HEK293 (cell line): ENCODE data around the gene RAB17.
A peak's percentile ranks its signal among the peaks of the same experiment; 100 is the strongest.

Experiments used
- CTCF ChIA-PET: fragments of 350-600 bp; formaldehyde crosslinking; extraction: SDS; loops from one replicate; lab custom pipeline; 2021; ENCODE audit warnings: antibody characterized with exemption; lab: Yijun Ruan, JAX
- POLR2A ChIA-PET: fragments of 300-600 bp; formaldehyde crosslinking; extraction: SDS; loops from one replicate; lab custom pipeline; 2020; ENCODE audit warnings: antibody characterized with exemption, inconsistent platforms; lab: Yijun Ruan, JAX
- H3K27ac ChIP-seq: fragments of 200-500 bp; sonication (Bioruptor generic); 2 replicates; pipeline ENCODE4 v1.5.1; 2014; ENCODE audit warnings: low read depth, low read length, control low read depth, inconsistent platforms; ENCODE audit errors: extremely low read depth
- H3K36me3 ChIP-seq, 2 experiments: fragments of 200-500 bp in 1 of 2; sonication (Bioruptor generic) in 1 of 2; 1 replicate in 1 of 2; 2 replicates in 1 of 2; pipeline ENCODE4 v1.5.1; 2014 to 2017; ENCODE audit warnings: inconsistent platforms in 2 of 2, low read length in 2 of 2; ENCODE audit not compliant: control insufficient read depth in 2 of 2, insufficient read depth in 1 of 2
- H3K4me1 ChIP-seq: fragments of 200-500 bp; sonication (Bioruptor generic); 2 replicates; pipeline ENCODE4 v1.5.1; 2014; ENCODE audit warnings: mild to moderate bottlenecking, low read length, inconsistent platforms; ENCODE audit not compliant: control insufficient read depth, insufficient read depth
- H3K4me3 ChIP-seq: 2 replicates; pipeline ENCODE4 v1.5.1; 2011; ENCODE audit warnings: low read depth, mild to moderate bottlenecking, control low read depth, low read length, moderate library complexity
- H3K9me3 ChIP-seq: fragments of 200-500 bp; sonication (Bioruptor generic); 2 replicates; pipeline ENCODE4 v1.5.1; 2014; ENCODE audit warnings: low read depth, low read length, inconsistent platforms; ENCODE audit not compliant: control insufficient read depth, insufficient read depth
- GLIS2 ChIP-seq: fragments of 450-650 bp; formaldehyde crosslinking; IDR thresholded peaks from 2 replicates; pipeline ENCODE4 v1.5.1; 2016; ENCODE audit warnings: missing biosample characterization, missing genetic modification characterization
- HOXD13 ChIP-seq: sonication (generic); formaldehyde crosslinking; IDR thresholded peaks from 2 replicates; pipeline ENCODE4 v1.8.0; 2022; ENCODE audit warnings: missing genetic modification reagents, borderline replicate concordance
- OSR2 ChIP-seq: fragments of 450-650 bp; formaldehyde crosslinking; IDR thresholded peaks from 2 replicates; pipeline ENCODE4 v1.5.1; 2016; ENCODE audit warnings: missing biosample characterization, missing genetic modification characterization
- ZBTB48 ChIP-seq: fragments of 450-650 bp; formaldehyde crosslinking; IDR thresholded peaks from 2 replicates; pipeline ENCODE4 v1.5.1; 2016; ENCODE audit warnings: missing biosample characterization, missing genetic modification characterization
- ZFP37 ChIP-seq: fragments of 450-650 bp; formaldehyde crosslinking; IDR thresholded peaks from 2 replicates; pipeline ENCODE4 v1.5.1; 2016; ENCODE audit warnings: missing biosample characterization, missing genetic modification characterization
- ZFP69B ChIP-seq: fragments of 450-650 bp; formaldehyde crosslinking; IDR thresholded peaks from 2 replicates; pipeline ENCODE4 v1.5.1; 2016; ENCODE audit warnings: missing biosample characterization, missing genetic modification characterization
- ZNF146 ChIP-seq: fragments of 450-650 bp; formaldehyde crosslinking; IDR thresholded peaks from 2 replicates; pipeline ENCODE4 v1.5.1; 2016; ENCODE audit warnings: missing biosample characterization, missing genetic modification characterization
- ZNF184 ChIP-seq: fragments of 450-650 bp; IDR thresholded peaks from 2 replicates; pipeline ENCODE4 v1.5.1; 2018; ENCODE audit warnings: missing biosample characterization, mild to moderate bottlenecking, missing genetic modification characterization
- ZNF239 ChIP-seq: fragments of 450-650 bp; formaldehyde crosslinking; IDR thresholded peaks from 2 replicates; pipeline ENCODE4 v1.5.1; 2016; ENCODE audit warnings: missing biosample characterization, missing genetic modification characterization
- ZNF529 ChIP-seq: fragments of 450-650 bp; formaldehyde crosslinking; IDR thresholded peaks from 2 replicates; pipeline ENCODE4 v1.5.1; 2017; ENCODE audit warnings: missing genetic modification characterization, missing biosample characterization; ENCODE audit not compliant: insufficient replicate concordance
- ZNF555 ChIP-seq: fragments of 450-650 bp; formaldehyde crosslinking; conservative IDR thresholded peaks from 2 replicates; pipeline ENCODE4 v1.5.1; 2017; ENCODE audit warnings: missing biosample characterization, mild to moderate bottlenecking, missing genetic modification characterization, inconsistent platforms
- ZNF658 ChIP-seq: fragments of 450-650 bp; formaldehyde crosslinking; IDR thresholded peaks from 2 replicates; pipeline ENCODE4; 2016; ENCODE audit warnings: missing biosample characterization, missing genetic modification characterization
- ZNF791 ChIP-seq: fragments of 450-650 bp; formaldehyde crosslinking; IDR thresholded peaks from 2 replicates; pipeline ENCODE4 v1.5.1; 2016; ENCODE audit warnings: missing biosample characterization, missing genetic modification characterization
- ZNF830 ChIP-seq: fragments of 450-650 bp; IDR thresholded peaks from 2 replicates; pipeline ENCODE4 v1.5.0; 2018; ENCODE audit warnings: missing biosample characterization, missing genetic modification characterization, low read depth, mild to moderate bottlenecking, moderate library complexity
- TF ChIP-seq, protein P1 (sequence below): fragments of 450-650 bp; formaldehyde crosslinking; IDR thresholded peaks from 2 replicates; pipeline ENCODE4 v1.5.1; 2016; ENCODE audit warnings: missing biosample characterization, missing genetic modification characterization
- TF ChIP-seq, protein P2 (sequence below): fragments of 450-650 bp; formaldehyde crosslinking; IDR thresholded peaks from 2 replicates; pipeline ENCODE4 v1.5.1; 2016; ENCODE audit warnings: missing biosample characterization, missing genetic modification characterization

The RAB17 gene

DNA sequence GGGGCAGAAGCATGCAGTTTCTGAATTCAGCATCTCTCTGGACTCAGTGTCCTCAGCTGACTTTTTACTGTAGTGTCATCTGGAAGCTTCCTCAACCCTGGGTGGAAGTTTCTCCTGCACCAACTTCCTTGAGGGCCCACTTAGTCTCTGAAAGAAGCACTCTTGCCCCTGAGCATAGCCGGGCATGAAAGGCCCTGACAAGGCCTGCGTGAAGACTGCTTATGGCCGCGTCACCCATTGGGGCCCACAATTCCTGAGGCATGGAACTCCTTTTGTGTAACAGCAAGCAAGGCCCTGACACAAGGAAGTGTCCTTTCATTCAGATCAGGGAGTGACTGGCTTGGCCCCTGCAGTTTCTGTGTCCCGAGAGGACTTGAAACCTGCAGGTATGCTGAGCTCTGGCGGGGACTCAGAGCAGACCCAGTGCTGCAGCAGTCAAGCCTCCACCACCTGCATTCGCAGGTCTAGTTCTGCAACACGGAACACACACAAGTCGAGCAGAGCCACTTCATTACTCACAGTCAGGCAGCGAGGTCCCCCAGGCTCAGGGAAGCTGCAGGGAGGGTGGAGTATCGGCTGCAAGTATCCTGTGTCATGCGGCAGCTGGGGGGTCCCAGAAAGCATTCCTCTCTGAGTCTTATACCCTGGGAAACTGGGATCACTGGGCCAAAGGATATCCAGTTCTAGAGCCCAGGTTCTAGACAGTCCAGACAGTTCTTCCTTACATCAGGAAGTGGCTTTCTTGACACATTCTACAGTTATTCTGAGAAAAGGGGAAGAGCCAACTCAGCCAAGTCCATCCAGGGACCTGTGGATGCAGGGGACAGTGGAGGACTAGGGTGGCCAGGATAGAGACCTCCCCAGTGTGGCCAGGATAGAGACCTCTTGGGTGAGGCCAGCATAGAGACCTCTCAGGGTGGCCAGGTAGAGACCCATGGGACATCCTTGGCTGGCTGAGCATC is 59.8 kb downstream of the RAB17 start:
- Histone ChIP-seq H3K4me1 (no peaks in the 10 kb centered on the region), H3K36me3 (no peaks in the 10 kb centered on the region), H3K27ac (no peak overlapping the region), H3K9me3 (no peaks in the 10 kb centered on the region), H3K4me3 (no peak overlapping the region)
- CTCF ChIA-PET: interaction anchor here (0.6 to 4.0 kb wide), 5 partner anchors 18 to 120 kb away, joined by 3 to 31 read pairs (median 3); no protein-coding TSS in a partner anchor
- POLR2A ChIA-PET: no interaction called here
- TF ChIP-seq ZNF529 (tag by site-specific recombination) (no peak), ZNF239 (tag by site-specific recombination) (peak; percentile 93)

DNA sequence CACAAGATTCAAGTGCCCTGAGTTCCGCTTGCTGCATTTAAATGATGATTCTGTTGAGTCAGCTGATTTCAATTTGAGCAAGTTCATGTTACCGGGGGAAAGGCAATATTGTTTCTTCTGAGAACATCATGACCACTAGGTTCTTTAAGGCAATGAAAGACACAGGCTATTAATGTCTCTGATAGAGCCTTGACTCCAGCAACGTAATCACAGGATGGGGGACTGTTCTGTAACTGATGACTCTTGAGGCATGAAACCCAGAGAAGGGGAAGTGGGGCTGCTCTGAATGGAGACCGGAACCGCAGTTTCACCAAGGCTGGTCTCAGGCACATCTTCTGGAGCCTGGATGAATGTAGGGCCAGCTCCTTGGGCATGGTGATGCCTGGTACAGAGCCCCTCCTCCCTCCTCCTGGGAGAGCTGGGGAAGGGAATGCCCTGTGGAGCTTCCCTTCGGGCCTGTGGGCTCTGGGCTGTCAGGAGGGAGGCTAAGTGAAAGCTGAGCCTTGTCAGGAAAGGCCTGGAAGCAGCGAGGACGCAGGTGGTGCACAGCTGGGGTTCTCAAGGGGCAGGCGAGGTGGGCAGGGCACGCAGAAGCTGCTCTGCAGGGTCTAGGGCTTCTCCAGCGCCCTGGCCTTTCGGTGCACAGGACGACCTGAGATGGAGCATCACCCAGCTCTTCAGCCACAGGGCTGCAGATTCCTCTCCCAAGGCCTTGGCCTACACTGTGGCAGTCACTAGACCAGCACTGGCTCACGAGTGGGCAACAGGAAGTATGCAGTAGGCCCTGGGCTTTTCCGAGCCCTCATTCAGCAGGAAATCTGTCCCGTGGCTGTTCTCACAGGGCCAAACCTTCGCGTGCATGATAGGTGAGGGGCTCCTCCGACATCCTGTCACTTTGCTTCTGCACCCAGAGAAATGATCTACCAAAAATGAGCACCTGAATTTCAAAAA is 60.8 kb downstream of the RAB17 start:
- Histone ChIP-seq H3K36me3 (no peaks in the 10 kb centered on the region), H3K9me3 (no peaks in the 10 kb centered on the region), H3K27ac (no peak overlapping the region), H3K4me3 (no peak overlapping the region), H3K4me1 (no peaks in the 10 kb centered on the region)
- ChIA-PET POLR2A (no interaction called here), CTCF (interaction anchor here (0.5 to 1.2 kb wide), 5 partner anchors 17 to 364 kb away, joined by 3 to 5 read pairs (median 4); no protein-coding TSS in a partner anchor)
- TF ChIP-seq ZNF555 (tag by site-specific recombination) (no peak), ZBTB48 (tag by site-specific recombination) (no peak), ZNF184 (no peak)

DNA sequence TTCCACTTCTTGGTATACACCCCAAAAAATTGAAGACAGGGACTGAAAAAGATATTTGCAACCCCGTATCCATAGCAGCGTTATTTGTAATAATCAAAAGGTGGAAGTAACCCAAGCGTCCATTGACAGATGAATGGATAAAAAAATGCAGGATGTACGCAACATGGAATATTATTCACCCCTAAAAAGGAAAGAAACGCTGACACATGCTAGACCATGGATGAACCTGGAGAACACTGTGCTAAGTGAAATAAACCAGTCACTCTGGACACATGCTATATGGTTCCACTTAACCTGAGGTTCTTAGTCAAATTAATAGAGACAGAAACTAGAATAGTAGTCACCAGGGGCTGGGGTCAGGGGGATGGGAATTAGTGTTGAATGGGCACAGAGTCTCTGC is 62.8 kb downstream of the RAB17 start:
- no peaks in the 10 kb centered on the region for H3K9me3 ChIP-seq
- peak; percentile 23; the same call in 1 of the 2 replicates for TF ChIP-seq ZNF146
- TF ChIP-seq HOXD13 (CRISPR knock-in tag): no peak
- H3K36me3 ChIP-seq: no peaks in the 10 kb centered on the region
- H3K27ac ChIP-seq: no peak overlapping the region
- H3K4me1 ChIP-seq: no peaks in the 10 kb centered on the region
- ChIA-PET POLR2A (no interaction called here), CTCF (no interaction called here)
- no peak overlapping the region for H3K4me3 ChIP-seq

DNA sequence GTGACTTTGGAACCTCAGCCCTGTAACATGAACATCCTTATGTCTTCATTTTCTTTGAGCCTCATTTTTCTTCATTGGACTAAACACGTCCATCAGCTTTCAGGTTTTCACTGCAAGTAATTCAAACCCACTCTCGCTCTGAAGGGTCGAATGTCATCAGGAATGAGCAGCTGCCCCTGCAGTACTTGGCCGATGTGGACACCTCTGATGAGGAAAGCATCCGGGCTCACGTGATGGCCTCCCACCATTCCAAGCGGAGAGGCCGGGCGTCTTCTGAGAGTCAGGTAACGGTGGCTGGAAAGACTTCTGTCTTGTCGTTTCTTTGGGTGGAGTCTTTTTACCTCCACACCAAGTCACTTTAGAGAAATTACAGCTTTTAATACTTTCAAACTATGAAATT is 63.3 kb downstream of the RAB17 start:
- CTCF ChIA-PET: no interaction called here
- POLR2A ChIA-PET: no interaction called here
- no peaks in the 10 kb centered on the region for H3K4me1 ChIP-seq
- H3K9me3 ChIP-seq: no peaks in the 10 kb centered on the region
- H3K27ac ChIP-seq: no peak overlapping the region
- no peak for TF ChIP-seq ZNF830 (tag by site-specific recombination)
- no peak for TF ChIP-seq ZNF791 (tag by site-specific recombination)
- TF ChIP-seq ZNF658 (tag by site-specific recombination): no peak
- TF ChIP-seq ZFP69B (tag by site-specific recombination): no peak
- no peak for TF ChIP-seq GLIS2 (tag by site-specific recombination)
- TF ChIP-seq, protein P1, sequence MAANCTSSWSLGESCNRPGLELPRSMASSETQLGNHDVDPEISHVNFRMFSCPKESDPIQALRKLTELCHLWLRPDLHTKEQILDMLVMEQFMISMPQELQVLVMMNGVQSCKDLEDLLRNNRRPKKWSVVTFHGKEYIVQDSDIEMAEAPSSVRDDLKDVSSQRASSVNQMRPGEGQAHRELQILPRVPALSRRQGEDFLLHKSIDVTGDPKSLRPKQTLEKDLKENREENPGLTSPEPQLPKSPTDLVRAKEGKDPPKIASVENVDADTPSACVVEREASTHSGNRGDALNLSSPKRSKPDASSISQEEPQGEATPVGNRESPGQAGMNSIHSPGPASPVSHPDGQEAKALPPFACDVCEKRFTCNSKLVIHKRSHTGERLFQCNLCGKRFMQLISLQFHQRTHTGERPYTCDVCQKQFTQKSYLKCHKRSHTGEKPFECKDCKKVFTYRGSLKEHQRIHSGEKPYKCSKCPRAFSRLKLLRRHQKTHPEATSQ (tag by site-specific recombination): no peak
- no peak for TF ChIP-seq OSR2 (tag by site-specific recombination)
- TF ChIP-seq, protein P2, sequence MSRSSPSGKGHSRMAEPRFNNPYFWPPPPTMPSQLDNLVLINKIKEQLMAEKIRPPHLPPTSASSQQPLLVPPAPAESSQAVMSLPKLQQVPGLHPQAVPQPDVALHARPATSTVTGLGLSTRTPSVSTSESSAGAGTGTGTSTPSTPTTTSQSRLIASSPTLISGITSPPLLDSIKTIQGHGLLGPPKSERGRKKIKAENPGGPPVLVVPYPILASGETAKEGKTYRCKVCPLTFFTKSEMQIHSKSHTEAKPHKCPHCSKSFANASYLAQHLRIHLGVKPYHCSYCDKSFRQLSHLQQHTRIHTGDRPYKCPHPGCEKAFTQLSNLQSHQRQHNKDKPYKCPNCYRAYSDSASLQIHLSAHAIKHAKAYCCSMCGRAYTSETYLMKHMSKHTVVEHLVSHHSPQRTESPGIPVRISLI (tag by site-specific recombination): no peak
- no peak for TF ChIP-seq ZFP37 (tag by site-specific recombination)
- TF ChIP-seq, all 188 proteins: peak for 0
- Histone ChIP-seq H3K36me3 (no peaks in the 10 kb centered on the region), H3K4me3 (no peak overlapping the region)
